ENCODE data around the gene RBM27.
A peak's percentile ranks its signal among the peaks of the same experiment; 100 is the strongest.
"Not testable (repeated sequence)": the region's sequence is repeated elsewhere in the genome, so short reads cannot be mapped to it uniquely, and the experiment has no call there.

Gene RBM27, protein sequence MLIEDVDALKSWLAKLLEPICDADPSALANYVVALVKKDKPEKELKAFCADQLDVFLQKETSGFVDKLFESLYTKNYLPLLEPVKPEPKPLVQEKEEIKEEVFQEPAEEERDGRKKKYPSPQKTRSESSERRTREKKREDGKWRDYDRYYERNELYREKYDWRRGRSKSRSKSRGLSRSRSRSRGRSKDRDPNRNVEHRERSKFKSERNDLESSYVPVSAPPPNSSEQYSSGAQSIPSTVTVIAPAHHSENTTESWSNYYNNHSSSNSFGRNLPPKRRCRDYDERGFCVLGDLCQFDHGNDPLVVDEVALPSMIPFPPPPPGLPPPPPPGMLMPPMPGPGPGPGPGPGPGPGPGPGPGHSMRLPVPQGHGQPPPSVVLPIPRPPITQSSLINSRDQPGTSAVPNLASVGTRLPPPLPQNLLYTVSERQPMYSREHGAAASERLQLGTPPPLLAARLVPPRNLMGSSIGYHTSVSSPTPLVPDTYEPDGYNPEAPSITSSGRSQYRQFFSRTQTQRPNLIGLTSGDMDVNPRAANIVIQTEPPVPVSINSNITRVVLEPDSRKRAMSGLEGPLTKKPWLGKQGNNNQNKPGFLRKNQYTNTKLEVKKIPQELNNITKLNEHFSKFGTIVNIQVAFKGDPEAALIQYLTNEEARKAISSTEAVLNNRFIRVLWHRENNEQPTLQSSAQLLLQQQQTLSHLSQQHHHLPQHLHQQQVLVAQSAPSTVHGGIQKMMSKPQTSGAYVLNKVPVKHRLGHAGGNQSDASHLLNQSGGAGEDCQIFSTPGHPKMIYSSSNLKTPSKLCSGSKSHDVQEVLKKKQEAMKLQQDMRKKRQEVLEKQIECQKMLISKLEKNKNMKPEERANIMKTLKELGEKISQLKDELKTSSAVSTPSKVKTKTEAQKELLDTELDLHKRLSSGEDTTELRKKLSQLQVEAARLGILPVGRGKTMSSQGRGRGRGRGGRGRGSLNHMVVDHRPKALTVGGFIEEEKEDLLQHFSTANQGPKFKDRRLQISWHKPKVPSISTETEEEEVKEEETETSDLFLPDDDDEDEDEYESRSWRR

GRCh38 chr5:146203011-146203871, at the start of gene RBM27:
RBM27 (plus strand) TSS chr5:146203605; CDS start chr5:146203766, 161 bp downstream.
- peak; percentile 98 for DNase-seq (ENCODE audit: low spot score)

DNA sequence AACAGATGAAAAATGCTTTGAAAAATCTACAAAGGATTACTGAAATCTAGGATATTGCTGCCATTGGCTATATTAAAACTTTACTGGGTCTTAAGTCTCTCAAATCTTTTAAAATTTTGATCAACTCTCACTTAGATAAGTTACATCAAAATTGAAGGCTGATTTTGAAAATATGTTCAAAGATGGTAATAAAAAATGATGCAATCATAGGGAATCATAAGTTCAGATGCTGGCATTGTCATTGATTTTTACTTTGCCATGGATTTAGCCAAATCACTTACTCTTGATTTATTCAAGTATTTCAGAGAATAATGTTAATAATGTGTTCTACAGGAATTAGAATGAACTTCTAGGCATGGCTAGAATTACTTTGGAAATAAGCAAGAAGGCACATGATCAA, 45.1 kb upstream of the RBM27 start:
- no peak for DNase-seq (ENCODE audit: low spot score)

DNA sequence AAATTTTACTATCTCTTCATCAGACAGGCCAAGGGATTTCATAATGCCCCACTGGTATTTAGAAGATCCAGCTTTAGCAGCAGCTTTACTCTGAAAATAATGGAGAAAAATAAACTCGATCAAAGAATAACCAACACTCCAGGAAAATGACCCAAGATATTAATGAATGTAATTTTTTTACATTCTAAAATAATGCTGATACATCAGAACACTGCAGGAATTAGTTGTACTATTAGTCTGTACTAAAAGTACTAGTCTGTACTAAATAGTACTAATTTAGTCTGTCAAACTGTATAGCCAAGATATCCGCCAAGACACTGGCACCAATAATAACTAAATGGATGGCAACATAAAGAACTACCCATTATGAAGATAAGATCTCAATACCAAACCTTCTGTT, 39.0 kb upstream of the RBM27 start:
- DNase-seq (ENCODE audit: low spot score) = no peak

- no peak for DNase-seq (ENCODE audit: low spot score)
These were observed 37.9 kb upstream of the RBM27 start for GRCh38 chr5:146165460-146165859.

GRCh38 chr5:146165903-146166302, 37.5 kb upstream of the RBM27 start:
- no peak for DNase-seq (ENCODE audit: low spot score)

- no peak for DNase-seq (ENCODE audit: low spot score)
These were observed 34.3 kb upstream of the RBM27 start for GRCh38 chr5:146169076-146169475.

DNA sequence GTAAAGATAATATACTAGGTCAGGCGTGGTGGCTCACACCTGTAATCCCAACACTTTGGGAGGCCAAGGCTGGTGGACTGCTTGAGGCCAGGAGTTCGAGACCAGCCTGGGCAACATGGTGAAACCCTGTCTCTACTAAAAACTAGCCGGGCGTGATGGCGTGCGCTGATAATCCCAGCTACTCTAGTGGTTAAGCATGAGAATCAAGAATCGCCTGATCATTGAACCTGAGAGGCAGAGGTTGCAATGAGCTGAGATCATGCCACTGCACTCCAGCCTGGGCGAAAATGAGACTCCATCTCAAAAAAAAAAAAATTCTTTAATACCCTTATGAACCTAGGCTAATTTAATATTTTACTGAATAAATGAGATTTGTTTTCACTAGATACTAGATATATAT, 30.4 kb upstream of the RBM27 start:
- not testable (repeated sequence) for DNase-seq (ENCODE audit: low spot score)

- DNase-seq (ENCODE audit: low spot score) = no peak
These were observed 29.8 kb upstream of the RBM27 start for GRCh38 chr5:146173597-146173996.

- no peak for DNase-seq (ENCODE audit: low spot score)
These were observed 26.6 kb upstream of the RBM27 start for GRCh38 chr5:146176805-146177204.

- DNase-seq (ENCODE audit: low spot score) = no peak
These were observed 23.7 kb upstream of the RBM27 start for GRCh38 chr5:146179696-146180095.

DNA sequence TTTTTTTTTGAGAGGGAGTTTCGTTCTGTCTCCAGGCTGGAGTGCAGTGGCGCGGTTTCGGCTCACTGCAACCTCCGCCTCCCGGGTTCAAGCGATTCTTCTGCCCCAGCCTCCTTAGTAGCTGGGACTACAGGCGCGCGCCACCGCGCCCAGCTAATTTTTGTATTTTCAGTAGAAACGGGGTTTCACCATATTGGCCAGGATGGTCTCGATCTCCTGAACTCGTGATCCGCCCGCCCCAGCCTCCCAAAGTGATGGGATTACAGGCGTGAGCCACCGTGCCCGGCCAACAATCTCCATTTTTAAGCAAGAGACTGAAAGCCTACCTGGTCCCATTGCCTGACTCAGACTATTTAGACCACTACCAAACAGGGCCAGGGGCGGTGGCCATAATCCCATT, 20.0 kb upstream of the RBM27 start:
- not testable (repeated sequence) for DNase-seq (ENCODE audit: low spot score)

DNA sequence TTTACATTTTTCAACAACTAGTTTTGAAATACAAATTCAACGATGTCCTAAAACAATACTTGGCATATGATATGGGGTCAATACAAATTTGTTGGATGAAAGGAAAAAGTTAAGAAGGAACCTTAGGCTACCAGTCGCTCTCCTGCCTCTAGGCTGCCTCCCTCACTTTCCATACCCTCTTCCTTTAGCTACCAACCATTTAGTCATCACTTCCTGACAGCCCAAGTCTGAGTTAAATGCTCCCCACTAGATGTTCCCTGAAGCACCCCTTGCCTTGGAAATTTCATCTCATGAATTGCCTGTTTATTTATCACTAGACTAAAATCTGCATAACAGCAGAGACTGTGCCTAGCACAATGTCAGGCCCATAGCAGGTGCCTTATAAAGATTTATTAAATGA, 18.2 kb upstream of the RBM27 start:
- DNase-seq (ENCODE audit: low spot score) = no peak

DNA sequence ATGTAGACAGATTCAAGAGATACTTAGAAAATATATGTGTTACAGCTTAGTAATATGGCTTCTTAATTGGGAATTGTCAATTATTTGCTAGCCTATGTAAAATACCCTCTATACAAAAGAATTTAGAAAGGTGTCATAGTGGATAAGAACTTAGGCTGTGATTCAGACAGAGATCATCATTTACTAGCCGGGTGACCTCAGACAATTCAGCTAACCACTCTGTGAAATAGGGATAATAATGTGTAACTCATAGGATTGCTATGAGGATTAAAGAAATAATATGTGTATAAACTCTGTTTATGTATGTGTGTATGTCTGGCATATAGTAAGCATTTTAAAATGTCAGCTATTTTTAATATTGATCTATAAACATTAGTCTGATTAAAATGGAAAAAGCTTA, 15.0 kb upstream of the RBM27 start:
- no peak for DNase-seq (ENCODE audit: low spot score)

DNA sequence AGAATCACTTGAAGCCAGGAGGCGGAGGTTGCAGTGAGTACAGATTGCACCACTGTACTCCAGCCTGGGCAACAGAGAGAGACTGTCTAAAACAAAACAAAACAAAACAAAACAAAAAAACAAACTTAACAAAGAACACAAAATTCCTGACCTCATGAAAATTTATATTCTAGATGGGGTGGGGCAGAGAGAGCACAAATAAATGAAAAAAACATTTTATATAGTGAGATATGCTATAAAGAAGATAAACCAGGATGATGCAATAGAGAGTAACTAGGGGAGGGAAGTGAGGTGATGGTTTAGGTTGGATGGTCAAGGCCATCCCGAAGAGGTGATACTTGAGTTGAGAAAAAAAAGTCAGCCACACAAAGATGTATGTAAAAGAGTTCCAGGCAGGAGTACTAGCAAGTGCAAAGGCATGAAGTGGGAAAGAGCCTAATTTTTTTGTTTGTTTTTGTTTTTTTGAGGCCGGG, 10.8 kb upstream of the RBM27 start:
- DNase-seq (ENCODE audit: low spot score) = no peak

DNA sequence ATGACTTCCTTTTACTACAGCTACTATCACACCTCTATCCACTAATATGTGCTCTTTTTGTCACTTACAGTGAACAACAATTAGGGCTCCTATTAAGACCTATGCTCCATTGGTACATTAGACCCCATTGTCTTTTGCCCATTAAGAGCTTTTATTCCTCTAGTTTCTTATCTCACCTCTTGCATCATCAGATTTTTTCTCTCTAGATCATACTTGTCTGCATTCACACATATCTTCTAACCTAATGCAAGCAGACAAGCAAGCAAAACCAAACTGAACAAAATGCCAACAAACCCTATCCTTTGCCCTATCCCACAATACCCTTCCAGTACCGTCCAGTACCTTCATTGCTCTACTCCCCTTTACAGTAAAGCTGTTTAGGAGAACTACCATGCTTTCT, 10.1 kb upstream of the RBM27 start:
- DNase-seq (ENCODE audit: low spot score) = no peak

DNA sequence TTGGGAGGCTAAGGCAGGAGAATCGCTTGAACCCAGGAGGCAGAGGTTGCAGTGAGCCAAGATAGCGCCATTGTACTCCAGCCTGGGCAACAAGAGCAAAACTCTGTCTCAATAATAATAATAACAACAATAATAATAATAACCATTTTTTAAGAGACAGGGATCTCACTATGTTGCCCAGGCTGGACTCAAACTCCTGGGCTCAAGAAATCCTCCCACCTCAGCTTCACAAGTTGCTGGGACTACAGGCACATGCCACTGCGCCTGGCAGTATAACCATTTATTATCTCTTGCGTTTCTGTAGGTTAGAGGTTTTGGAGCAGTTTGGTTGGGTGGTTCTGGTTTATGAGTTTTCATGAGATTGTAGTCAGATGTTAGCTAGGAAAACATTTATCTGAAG, 8.4 kb upstream of the RBM27 start:
- not testable (repeated sequence) for DNase-seq (ENCODE audit: low spot score)

DNA sequence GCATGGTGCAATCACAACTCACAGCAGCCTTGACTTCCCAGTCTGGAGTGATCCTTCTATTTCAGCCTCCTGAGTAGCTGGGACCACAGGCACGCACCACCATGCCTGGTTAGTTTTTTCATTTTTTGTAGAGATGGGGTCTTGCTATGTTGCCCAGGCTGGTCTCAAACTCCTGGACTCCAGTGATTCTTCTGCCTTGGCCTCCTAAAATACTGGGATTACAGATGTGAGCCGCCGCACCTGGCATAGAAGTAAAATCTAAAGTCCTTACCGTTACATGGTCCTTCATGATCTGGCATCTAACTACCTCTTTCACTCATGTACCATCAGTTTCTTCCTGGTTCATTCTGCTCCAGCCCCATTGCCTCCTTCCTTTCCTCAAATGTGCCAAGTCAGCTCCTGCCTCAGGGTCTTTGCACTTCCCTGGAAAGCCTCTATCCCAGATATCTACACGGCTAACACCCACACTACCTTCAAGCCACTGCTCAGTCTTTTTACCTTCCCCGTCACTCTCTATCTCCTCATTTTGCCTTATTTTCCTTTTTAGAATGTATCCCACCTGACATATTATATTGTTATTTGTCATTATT, 6.9 kb upstream of the RBM27 start:
- DNase-seq (ENCODE audit: low spot score) = no peak

GRCh38 chr5:146199176-146199815, 4.1 kb upstream of the RBM27 start:
- no peak for DNase-seq (ENCODE audit: low spot score)

DNA sequence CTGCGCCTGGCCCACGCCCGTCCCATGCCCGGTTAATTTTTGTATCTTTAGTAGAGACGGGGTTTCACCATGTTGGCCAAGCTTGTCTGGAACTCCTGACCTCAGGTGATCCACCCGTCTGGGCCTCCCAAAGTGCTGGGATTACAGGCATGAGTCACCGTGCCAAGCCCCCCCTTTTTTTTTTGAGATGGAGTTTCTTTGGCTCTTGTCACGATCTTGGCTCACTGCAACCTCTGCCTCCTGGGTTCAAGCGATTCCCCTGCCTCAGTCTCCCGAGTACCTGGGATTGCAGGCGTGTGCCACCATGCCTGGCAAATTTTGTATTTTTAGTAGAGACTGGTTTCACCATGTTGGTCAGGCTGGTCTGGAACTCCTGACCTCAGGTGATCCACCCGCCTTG, 1.6 kb upstream of the RBM27 start:
- not testable (repeated sequence) for DNase-seq (ENCODE audit: low spot score)

- DNase-seq (ENCODE audit: low spot score) = no peak
These were observed 427 bp downstream of the RBM27 start for GRCh38 chr5:146203872-146204192.

All from putamen (tissue), 1 donor.